Measurements from ENCODE around the gene RELL1. TPM values are rescaled to one million over a fixed set of nuclear protein-coding genes. Genes with fewer than 3 reads are reported as not detected.

RELL1 gene
- total and polyA plus RNA-seq, 4 experiments from 2014 or later = 3.9 to 36.9 (median 21.9) TPM

- Mint-ChIP-seq H3K27me3 (no peaks in the 10 kb centered on the region), H3K4me1 (peaks cover 0 to 8% (median 4%) of the 10 kb centered on the region in 4 donors), H3K9me3 (no peaks in the 10 kb centered on the region), H3K4me3 (no peak overlapping the region), H3K27ac (peak overlapping the region in 1 of 7 donors; percentile 23), H3K36me3 (peaks cover 40 to 45% of the 10 kb centered on the region in 2 donors)
- intact Hi-C loops (cut with micrococcal nuclease) = no loop called here
- Histone ChIP-seq H3K27me3 (ENCODE audit: insufficient read depth, low read length) (no peaks in the 10 kb centered on the region), H3K9me3 (ENCODE audit: control insufficient read depth in 1 of 2, low read length in 2 of 2) (no peaks in the 10 kb centered on the region), H3K4me3 (ENCODE audit: low read length in 2 of 2) (no peak overlapping the region), H3K27ac (ENCODE audit: low read depth, low read length) (no peak overlapping the region), H3K4me1 (ENCODE audit: insufficient read depth, low read length) (no peaks in the 10 kb centered on the region), H3K36me3 (ENCODE audit: insufficient read depth, low read length) (peaks cover 6% of the 10 kb centered on the region)
- no peak for DNase-seq
- ChIA-PET CTCF (ENCODE audit: partially characterized antibody) (no interaction called here), POLR2A (ENCODE audit: partially characterized antibody) (no interaction called here)
Observed at GRCh38 chr4:37641352-37641751, 44.8 kb downstream of the RELL1 start.

GRCh38 chr4:37639551-37640285 is 46.5 kb downstream of the RELL1 start:
- DNase-seq = no peak
- Mint-ChIP-seq H3K9me3 (no peaks in the 10 kb centered on the region), H3K27me3 (no peaks in the 10 kb centered on the region), H3K36me3 (peaks cover 37 to 42% of the 10 kb centered on the region in 2 donors), H3K4me3 (no peak overlapping the region), H3K4me1 (peaks cover 0 to 8% (median 4%) of the 10 kb centered on the region in 4 donors), H3K27ac (peak overlapping the region in 2 of 7 donors; percentile 14 to 63)
- intact Hi-C loops (cut with micrococcal nuclease) = no loop called here
- CTCF ChIA-PET (ENCODE audit: partially characterized antibody) = no interaction called here
- H3K27ac ChIP-seq (ENCODE audit: low read depth, low read length) = no peak overlapping the region
- H3K9me3 ChIP-seq (ENCODE audit: control insufficient read depth in 1 of 2, low read length in 2 of 2) = no peaks in the 10 kb centered on the region
- no peaks in the 10 kb centered on the region for H3K27me3 ChIP-seq (ENCODE audit: insufficient read depth, low read length)
- POLR2A ChIA-PET (ENCODE audit: partially characterized antibody) = no interaction called here
- H3K36me3 ChIP-seq (ENCODE audit: insufficient read depth, low read length) = peaks cover 6% of the 10 kb centered on the region
- H3K4me1 ChIP-seq (ENCODE audit: insufficient read depth, low read length) = no peaks in the 10 kb centered on the region
- H3K4me3 ChIP-seq (ENCODE audit: low read length in 2 of 2) = no peak overlapping the region

DNA sequence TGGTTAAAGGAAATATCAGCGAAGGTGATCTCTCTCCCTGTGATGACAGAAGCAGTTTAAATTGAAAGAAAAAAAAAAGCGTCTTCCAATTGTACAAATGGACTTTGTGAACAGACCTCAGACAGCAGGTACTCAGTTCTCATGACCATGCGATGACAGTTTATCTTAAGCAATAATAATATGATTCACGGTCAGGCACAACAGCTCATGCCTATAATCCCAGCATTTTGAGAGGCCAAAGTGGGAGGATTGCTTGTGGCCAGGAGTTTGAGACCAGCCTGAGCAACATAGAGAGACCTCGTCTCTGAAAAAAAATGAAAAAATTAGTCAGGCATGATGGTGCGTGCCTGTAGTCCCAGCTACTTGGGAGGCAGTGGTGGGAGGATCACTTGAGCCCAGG is 51.0 kb downstream of the RELL1 start:
- intact Hi-C loops (cut with micrococcal nuclease) = no loop called here

DNA sequence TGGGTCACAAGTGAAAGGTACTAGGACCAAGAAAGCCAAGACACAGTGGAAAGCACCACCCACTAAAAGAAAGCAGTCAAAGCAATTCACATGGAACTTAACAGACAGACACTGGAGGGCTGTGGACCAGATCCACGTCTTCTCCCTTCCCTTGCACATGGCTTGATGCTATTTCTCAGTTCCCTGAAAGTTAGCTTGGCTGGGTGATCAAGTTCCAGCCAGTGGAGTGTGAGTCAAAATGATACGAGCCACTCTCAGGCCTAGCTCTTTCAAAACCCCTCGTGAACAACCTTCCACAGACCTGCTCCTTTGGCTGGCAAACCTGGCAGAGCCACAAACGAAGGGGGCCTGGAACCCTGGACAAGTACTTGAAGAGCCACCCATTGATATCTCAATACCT is 52.0 kb downstream of the RELL1 start:
- Histone ChIP-seq H3K4me1 (ENCODE audit: insufficient read depth, low read length) (no peaks in the 10 kb centered on the region), H3K4me3 (ENCODE audit: low read length in 2 of 2) (no peak overlapping the region), H3K27me3 (ENCODE audit: insufficient read depth, low read length) (no peaks in the 10 kb centered on the region), H3K36me3 (ENCODE audit: insufficient read depth, low read length) (peaks cover 21% of the 10 kb centered on the region), H3K27ac (ENCODE audit: low read depth, low read length) (no peak overlapping the region), H3K9me3 (ENCODE audit: control insufficient read depth in 1 of 2, low read length in 2 of 2) (no peaks in the 10 kb centered on the region)
- DNase-seq = no peak
- Mint-ChIP-seq H3K9me3 (no peaks in the 10 kb centered on the region), H3K4me3 (no peak overlapping the region), H3K4me1 (peaks cover 0 to 1% (median 0%) of the 10 kb centered on the region in 4 donors), H3K27me3 (no peaks in the 10 kb centered on the region), H3K27ac (peak overlapping the region in 1 of 7 donors; percentile 6), H3K36me3 (peaks cover 59 to 66% of the 10 kb centered on the region in 2 donors)
- intact Hi-C loops (cut with micrococcal nuclease) = no loop called here
- ChIA-PET CTCF (ENCODE audit: partially characterized antibody) (interaction anchor here (1.0 kb wide), 1 partner anchor 31 kb away, joined by 3 read pairs; no protein-coding TSS in a partner anchor), POLR2A (ENCODE audit: partially characterized antibody) (no interaction called here)

More for the DNA sequence above, 51.0 kb downstream of the RELL1 start:
- H3K9me3 Mint-ChIP-seq = no peaks in the 10 kb centered on the region
- Histone ChIP-seq H3K27me3 (ENCODE audit: insufficient read depth, low read length) (no peaks in the 10 kb centered on the region), H3K36me3 (ENCODE audit: insufficient read depth, low read length) (peaks cover 21% of the 10 kb centered on the region), H3K27ac (ENCODE audit: low read depth, low read length) (no peak overlapping the region), H3K4me1 (ENCODE audit: insufficient read depth, low read length) (no peaks in the 10 kb centered on the region), H3K9me3 (ENCODE audit: control insufficient read depth in 1 of 2, low read length in 2 of 2) (no peaks in the 10 kb centered on the region), H3K4me3 (ENCODE audit: low read length in 2 of 2) (no peak overlapping the region)
- ChIA-PET POLR2A (ENCODE audit: partially characterized antibody) (no interaction called here), CTCF (ENCODE audit: partially characterized antibody) (no interaction called here)
- no peaks in the 10 kb centered on the region for H3K27me3 Mint-ChIP-seq
- no peak overlapping the region for H3K27ac Mint-ChIP-seq
- peaks cover 0 to 5% (median 3%) of the 10 kb centered on the region in 4 donors for H3K4me1 Mint-ChIP-seq
- H3K4me3 Mint-ChIP-seq = no peak overlapping the region
- no peak for DNase-seq
- H3K36me3 Mint-ChIP-seq = peaks cover 56 to 58% of the 10 kb centered on the region in 2 donors

GRCh38 chr4:37632836-37633235 is 53.3 kb downstream of the RELL1 start:
- ChIA-PET CTCF (ENCODE audit: partially characterized antibody) (no interaction called here), POLR2A (ENCODE audit: partially characterized antibody) (no interaction called here)
- Mint-ChIP-seq H3K4me3 (no peak overlapping the region), H3K27me3 (no peaks in the 10 kb centered on the region), H3K36me3 (peaks cover 62 to 72% of the 10 kb centered on the region in 2 donors), H3K9me3 (no peaks in the 10 kb centered on the region), H3K4me1 (peaks cover 0 to 2% (median 0%) of the 10 kb centered on the region in 4 donors), H3K27ac (no peak overlapping the region)
- Histone ChIP-seq H3K9me3 (ENCODE audit: control insufficient read depth in 1 of 2, low read length in 2 of 2) (no peaks in the 10 kb centered on the region), H3K36me3 (ENCODE audit: insufficient read depth, low read length) (peaks cover 21% of the 10 kb centered on the region), H3K27me3 (ENCODE audit: insufficient read depth, low read length) (no peaks in the 10 kb centered on the region), H3K4me1 (ENCODE audit: insufficient read depth, low read length) (no peaks in the 10 kb centered on the region), H3K27ac (ENCODE audit: low read depth, low read length) (no peak overlapping the region), H3K4me3 (ENCODE audit: low read length in 2 of 2) (no peak overlapping the region)
- intact Hi-C loops (cut with micrococcal nuclease) = no loop called here
- DNase-seq = no peak

- Mint-ChIP-seq H3K9me3 (no peaks in the 10 kb centered on the region), H3K4me3 (no peak overlapping the region), H3K27me3 (no peaks in the 10 kb centered on the region), H3K4me1 (peaks cover 0 to 2% (median under 1%) of the 10 kb centered on the region in 4 donors), H3K36me3 (peaks cover 54 to 67% of the 10 kb centered on the region in 2 donors), H3K27ac (no peak overlapping the region)
- intact Hi-C loops (cut with micrococcal nuclease) = no loop called here
- ChIA-PET CTCF (ENCODE audit: partially characterized antibody) (no interaction called here), POLR2A (ENCODE audit: partially characterized antibody) (no interaction called here)
- no peaks in the 10 kb centered on the region for H3K4me1 ChIP-seq (ENCODE audit: insufficient read depth, low read length)
- H3K9me3 ChIP-seq (ENCODE audit: control insufficient read depth in 1 of 2, low read length in 2 of 2) = no peaks in the 10 kb centered on the region
- H3K27me3 ChIP-seq (ENCODE audit: insufficient read depth, low read length) = no peaks in the 10 kb centered on the region
- H3K36me3 ChIP-seq (ENCODE audit: insufficient read depth, low read length) = peaks cover 21% of the 10 kb centered on the region
- no peak for DNase-seq
- H3K27ac ChIP-seq (ENCODE audit: low read depth, low read length) = no peak overlapping the region
- H3K4me3 ChIP-seq (ENCODE audit: low read length in 2 of 2) = no peak overlapping the region
Observed at GRCh38 chr4:37631551-37631950, 54.6 kb downstream of the RELL1 start.

DNA sequence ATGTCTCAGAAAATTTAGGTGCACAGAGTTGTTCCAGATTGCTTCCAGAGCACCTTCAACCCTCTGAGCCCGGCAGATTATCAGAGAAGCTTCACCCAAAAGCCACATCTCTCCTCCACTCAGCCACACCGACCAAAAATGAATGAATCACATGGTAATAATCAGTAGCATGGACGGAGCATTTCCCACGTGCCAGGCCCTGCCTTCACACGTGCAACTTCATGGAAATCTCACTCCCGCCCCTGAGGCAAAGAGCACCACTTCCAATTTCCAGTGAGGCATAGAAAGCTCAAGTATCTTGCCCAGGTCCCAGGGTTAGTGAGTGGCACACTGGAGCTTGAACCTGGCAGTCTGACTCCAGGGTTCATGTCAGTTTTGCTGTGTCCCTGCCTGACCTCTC is 56.5 kb downstream of the RELL1 start:
- Histone ChIP-seq H3K4me3 (ENCODE audit: low read length in 2 of 2) (no peak overlapping the region), H3K36me3 (ENCODE audit: insufficient read depth, low read length) (peaks cover 14% of the 10 kb centered on the region), H3K27me3 (ENCODE audit: insufficient read depth, low read length) (no peaks in the 10 kb centered on the region), H3K4me1 (ENCODE audit: insufficient read depth, low read length) (no peaks in the 10 kb centered on the region), H3K9me3 (ENCODE audit: control insufficient read depth in 1 of 2, low read length in 2 of 2) (no peaks in the 10 kb centered on the region), H3K27ac (ENCODE audit: low read depth, low read length) (no peak overlapping the region)
- H3K4me1 Mint-ChIP-seq = peaks cover 0 to 2% (median 1%) of the 10 kb centered on the region in 4 donors
- no peaks in the 10 kb centered on the region for H3K9me3 Mint-ChIP-seq
- ChIA-PET POLR2A (ENCODE audit: partially characterized antibody) (interaction anchor here (1.6 kb wide), 1 partner anchor 57 kb away, joined by 3 read pairs; the partner anchor contains the start of gene RELL1), CTCF (ENCODE audit: partially characterized antibody) (interaction anchor here (0.8 to 1.5 kb wide), 2 partner anchors 27 kb away, joined by 3 to 6 read pairs; no protein-coding TSS in a partner anchor)
- H3K4me3 Mint-ChIP-seq = no peak overlapping the region
- peak overlapping the region in 1 of 7 donors; percentile 52 for H3K27ac Mint-ChIP-seq
- DNase-seq = no peak
- intact Hi-C loops (cut with micrococcal nuclease) = no loop called here
- H3K27me3 Mint-ChIP-seq = no peaks in the 10 kb centered on the region
- H3K36me3 Mint-ChIP-seq = peaks cover 56 to 59% of the 10 kb centered on the region in 2 donors
